K562 (cell line): Measurements from ENCODE around the gene DNAH17. TPM values are rescaled to one million over a fixed set of nuclear protein-coding genes. Genes with fewer than 3 reads are reported as not detected.

Experiments used
- HIVEP1 ChIP-seq: fragments of 250-450 bp; sonication (Bioruptor Pico); IDR thresholded peaks from 2 replicates; pipeline ENCODE4 v1.4.0; 2020; ENCODE audit warnings: mild to moderate bottlenecking
- HMBOX1 ChIP-seq: sonication (generic); IDR thresholded peaks from 2 replicates; pipeline ENCODE4 v1.6.1; 2016
- NFXL1 ChIP-seq: fragments of 450-650 bp; formaldehyde crosslinking; IDR thresholded peaks from 2 replicates; pipeline ENCODE4 v1.4.0; 2021; ENCODE audit warnings: mild to moderate bottlenecking
- PBX2 ChIP-seq, 2 experiments: IDR thresholded peaks in 1 of 2; conservative IDR thresholded peaks in 1 of 2; 2 replicates each; pipeline ENCODE4 v1.6.1; 2016; ENCODE audit warnings: low read depth in 2 of 2, mild to moderate bottlenecking in 1 of 2, missing compliant biosample characterization in 1 of 2, missing genetic modification characterization in 1 of 2, moderate library complexity in 1 of 2
- POLR2A ChIP-seq: fragments of 450-650 bp; conservative IDR thresholded peaks from 2 replicates; pipeline ENCODE4 v1.6.1; 2016
- PPARD ChIP-seq: fragments of 250-450 bp; sonication (Bioruptor Pico); IDR thresholded peaks from 2 replicates; pipeline ENCODE4 v1.8.0; 2022; ENCODE audit warnings: inconsistent platforms, mild to moderate bottlenecking, moderate library complexity
- SMAD4 ChIP-seq: fragments of 250-450 bp; sonication (Bioruptor Pico); conservative IDR thresholded peaks from 2 replicates; pipeline ENCODE4 v1.8.0; 2021; ENCODE audit warnings: inconsistent platforms, mild to moderate bottlenecking, moderate library complexity
- SMARCA5 ChIP-seq: fragments of 450-650 bp; IDR thresholded peaks from 2 replicates; pipeline ENCODE4 v1.6.1; 2016
- SREBF1 ChIP-seq: fragments of 150-350 bp; IDR thresholded peaks from 2 replicates; pipeline ENCODE4 v1.6.1; 2014; ENCODE audit warnings: antibody characterized with exemption, low read depth, low read length, borderline replicate concordance
- TAF7 ChIP-seq: fragments of 450-650 bp; IDR thresholded peaks from 2 replicates; pipeline ENCODE4 v1.6.1; 2016; ENCODE audit warnings: missing genetic modification characterization, missing compliant biosample characterization
- TEAD1 ChIP-seq, 2 experiments: fragments of 450-650 bp in 1 of 2; sonication (generic) in 1 of 2; formaldehyde crosslinking; IDR thresholded peaks; 2 replicates each; pipeline versions ENCODE4 v1.4.0 to v1.8.0; 2020 to 2022; ENCODE audit warnings: mild to moderate bottlenecking in 2 of 2, missing genetic modification reagents in 1 of 2
- TOE1 ChIP-seq, 2 experiments: fragments of 450-650 bp in 1 of 2; sonication (generic) in 1 of 2; formaldehyde crosslinking in 1 of 2; IDR thresholded peaks; 2 replicates each; pipeline versions ENCODE4 v1.7.1 to v1.8.0; 2016 to 2022; ENCODE audit warnings: borderline replicate concordance in 2 of 2, mild to moderate bottlenecking in 2 of 2, antibody characterized with exemption in 1 of 2, inconsistent platforms in 1 of 2, low read depth in 1 of 2, missing genetic modification reagents in 1 of 2, moderate library complexity in 1 of 2
- TSHZ1 ChIP-seq: fragments of 250-450 bp; sonication (Bioruptor Pico); IDR thresholded peaks from 2 replicates; pipeline ENCODE4 v1.4.0; 2020; ENCODE audit warnings: mild to moderate bottlenecking, moderate library complexity
- USF1 ChIP-seq: sonication (generic); formaldehyde crosslinking; IDR thresholded peaks from 2 replicates; pipeline ENCODE4 v1.9.0; 2022; ENCODE audit warnings: mild to moderate bottlenecking, missing genetic modification reagents
- ZNF217 ChIP-seq: sonication (generic); formaldehyde crosslinking; IDR thresholded peaks from 2 replicates; pipeline ENCODE4 v1.8.0; 2022; ENCODE audit warnings: mild to moderate bottlenecking, missing genetic modification reagents
- ZNF311 ChIP-seq: fragments of 250-450 bp; sonication (Bioruptor Pico); IDR thresholded peaks from 2 replicates; pipeline ENCODE4 v1.4.0; 2020; ENCODE audit warnings: mild to moderate bottlenecking, moderate library complexity
- ZNF740 ChIP-seq, 3 experiments: fragments of 200-800 bp in 1 of 3; sonication (Bioruptor generic) in 1 of 3; sonication (generic) in 1 of 3; formaldehyde crosslinking in 1 of 3; IDR thresholded peaks; 2 replicates each; pipeline versions ENCODE4 v1.6.1 to v1.8.0; 2016 to 2022; ENCODE audit warnings: mild to moderate bottlenecking in 2 of 3, missing compliant biosample characterization in 2 of 3, missing genetic modification characterization in 2 of 3, missing genetic modification reagents in 1 of 3
- ZNF76 ChIP-seq: fragments of 250-450 bp; sonication (Bioruptor Pico); IDR thresholded peaks from 2 replicates; pipeline ENCODE4 v1.4.0; 2020; ENCODE audit warnings: mild to moderate bottlenecking, moderate library complexity, borderline replicate concordance
- polyA plus RNA-seq, 8 experiments: library from polyadenylated mRNA; depleted of rRNA in 4 of 8; stranded (reverse) in 5 of 8; unstranded in 3 of 8; fragments of >200 nt; fragmentation: Nextera tagmentation in 2 of 8; fragmentation: Illumina TruSeq in 1 of 8; extraction: Ambion mirVana in 2 of 8; extraction: Trizol in 1 of 8; gene quantifications; 2 replicates each; pipeline versions ENCODE4 v1.2.1 to v1.2.3, GENCODE V29; 2011 to 2014; ENCODE audit warnings: inconsistent platforms in 1 of 8, missing spikeins in 1 of 8
- total RNA-seq, 7 experiments: library from RNA; depleted of rRNA in 6 of 7; stranded (reverse); fragments of >200 nt in 6 of 7; fragmentation: Illumina TruSeq in 2 of 7; extraction: Trizol in 2 of 7; gene quantifications; 2 replicates each; pipeline versions ENCODE4 v1.2.1 to v1.2.3, GENCODE V29; 2011 to 2021; ENCODE audit warnings: low replicate concordance in 1 of 7

Gene DNAH17
- total and polyA plus RNA-seq, 9 of the 15 experiments (the other 6 are each of a cell fraction or from before 2014, with no cell fraction given), result under 0.01 to 0.06 (median 0.03) TPM; not detected in 5

- TF ChIP-seq POLR2A (no peak), ZNF217 (CRISPR knock-in tag) (no peak), PBX2 (CRISPR knock-in tag; IDR thresholded peaks at IDR 0.05; ENCODE audit: low read depth) (no peak), PBX2 (tag; conservative IDR thresholded peaks at IDR 0.05; ENCODE audit: low read depth) (peak; percentile 46; the same call in 1 of the 2 replicates), SMAD4 (CRISPR knock-in tag) (peak; percentile 92), PPARD (CRISPR knock-in tag) (0 out of 2 replicates have a peak, but pooled peaks have one; percentile 29), ZNF76 (CRISPR knock-in tag) (peak; percentile 77; the same call in 1 of the 2 replicates), TAF7 (tag) (0 out of 2 replicates have a peak, but pooled peaks have one; percentile 30), TEAD1 (CRISPR knock-in tag; IDR thresholded peaks at IDR 0.05) (0 out of 4 replicates have a peak, but pooled peaks of 1 of the 2 experiments have one; percentile 51), ZNF311 (peak; percentile 66), TOE1 (IDR thresholded peaks at IDR 0.05; ENCODE audit: borderline replicate concordance) (peak; percentile 54; the same call in 1 of the 2 replicates), TOE1 (CRISPR knock-in tag; IDR thresholded peaks at IDR 0.05; ENCODE audit: borderline replicate concordance, low read depth) (no peak), HIVEP1 (CRISPR knock-in tag) (peak; percentile 62; the same call in 1 of the 2 replicates), USF1 (CRISPR knock-in tag) (peak; percentile 84), NFXL1 (CRISPR knock-in tag) (no peak), SMARCA5 (no peak), SREBF1 (no peak), HMBOX1 (peak; percentile 77), TSHZ1 (CRISPR knock-in tag) (peak; percentile 84), ZNF740 (CRISPR knock-in tag; IDR thresholded peaks at IDR 0.05) (no peak), ZNF740 (tag; IDR thresholded peaks at IDR 0.05) (peak in 1 of 2 experiments; percentile 86; a peak in 2 of 4 replicates)
Observed at GRCh38 chr17:78598013-78598471, 20.8 kb upstream of the DNAH17 start (continued).
